Endothelial cell (in vitro differentiated cells): ENCODE measurements around the gene GPR65. TPM values are rescaled to one million over a fixed set of nuclear protein-coding genes. Genes with fewer than 3 reads are reported as not detected.

Experiments used
- DNase-seq: peaks from one replicate; pipeline ENCODE4 v3.0.0; 2021; ENCODE audit warnings: low spot score
- H3K27ac Mint-ChIP-seq: one replicate; pipeline ENCODE4 v1.8.0; 2021; ENCODE audit warnings: mixed read lengths, inconsistent platforms; ENCODE audit not compliant: unreplicated experiment
- H3K27me3 Mint-ChIP-seq: one replicate; pipeline ENCODE4 v1.8.0; 2021; ENCODE audit warnings: mild to moderate bottlenecking, moderate library complexity, mixed read lengths, inconsistent platforms; ENCODE audit not compliant: unreplicated experiment
- H3K36me3 Mint-ChIP-seq: one replicate; pipeline ENCODE4 v1.8.0; 2021; ENCODE audit warnings: mild to moderate bottlenecking, low read depth, mixed read lengths, inconsistent platforms; ENCODE audit not compliant: unreplicated experiment
- H3K4me1 Mint-ChIP-seq: one replicate; pipeline ENCODE4 v1.8.0; 2021; ENCODE audit warnings: mild to moderate bottlenecking, mixed read lengths, inconsistent platforms; ENCODE audit not compliant: unreplicated experiment
- H3K4me3 Mint-ChIP-seq: one replicate; pipeline ENCODE4 v1.8.0; 2021; ENCODE audit warnings: mild to moderate bottlenecking, mixed read lengths, inconsistent platforms; ENCODE audit not compliant: unreplicated experiment
- H3K9me3 Mint-ChIP-seq: one replicate; pipeline ENCODE4 v1.8.0; 2021; ENCODE audit warnings: mixed read lengths, inconsistent platforms; ENCODE audit not compliant: unreplicated experiment
- total RNA-seq: library from RNA; stranded (reverse); fragmentation: NEBNext Ultra II Directional; extraction: Animal tissue kit (Norgen Biotek cat#: 25700); gene quantifications from one replicate; pipeline ENCODE4 v1.2.1, GENCODE V29; 2021; ENCODE audit not compliant: unreplicated experiment
- TF ChIP-seq, protein P1 (sequence below): fragments of 200-600 bp; sonication (generic); IDR thresholded peaks from one replicate; pipeline ENCODE4 v1.5.0; 2021; ENCODE audit warnings: antibody characterized with exemption; ENCODE audit not compliant: unreplicated experiment

The GPR65 gene
- total RNA-seq, 1 donor from 2014 or later: 0.64 TPM

DNA sequence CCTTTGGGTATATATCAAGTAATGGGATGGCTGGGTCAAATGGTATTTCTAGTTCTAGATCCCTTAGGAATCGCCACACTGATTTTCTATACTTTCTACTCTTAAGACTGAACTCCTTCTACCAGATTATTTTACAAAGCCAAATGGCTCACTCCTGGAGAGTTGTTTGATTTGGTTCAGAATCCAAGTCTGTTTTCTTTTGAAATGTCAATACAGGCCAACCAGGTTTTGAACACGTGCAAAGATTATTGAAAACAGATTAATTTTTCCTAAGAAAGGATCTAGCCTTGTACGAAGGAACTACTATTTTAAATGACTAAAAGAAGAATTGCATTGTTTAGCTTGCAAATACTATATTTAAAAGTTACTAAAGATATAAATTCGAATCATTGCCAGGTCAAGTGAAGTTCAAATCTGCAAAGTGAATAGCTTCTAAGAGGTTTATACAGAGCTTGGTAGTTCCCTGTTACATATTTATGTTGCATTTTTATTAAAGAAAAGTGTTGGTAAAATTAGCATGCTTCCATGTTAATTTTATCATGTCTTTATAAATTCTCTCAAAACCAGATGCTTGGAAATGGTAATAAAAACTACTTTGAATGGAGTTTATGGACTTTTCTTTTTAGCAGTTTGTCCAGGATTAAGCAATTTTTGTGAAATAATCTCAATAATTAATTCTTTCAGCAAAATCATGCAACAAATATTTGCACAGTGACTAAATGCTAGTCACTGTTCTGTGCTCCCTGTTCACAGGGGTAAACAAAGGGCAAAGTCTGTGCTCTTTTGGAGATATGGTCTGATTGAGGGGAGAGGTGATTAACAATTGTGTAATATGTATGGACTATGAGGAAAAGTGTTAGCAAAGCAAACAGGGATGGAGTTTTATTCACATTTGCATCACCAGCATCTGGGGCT, 38.9 kb downstream of the GPR65 start:
- Mint-ChIP-seq H3K27me3 (peaks cover 5% of the 10 kb centered on the region), H3K4me1 (no peaks in the 10 kb centered on the region), H3K36me3 (no peaks in the 10 kb centered on the region), H3K4me3 (no peak overlapping the region), H3K9me3 (peaks cover 3% of the 10 kb centered on the region), H3K27ac (no peak overlapping the region)
- no peak for DNase-seq
- TF ChIP-seq, protein P1, sequence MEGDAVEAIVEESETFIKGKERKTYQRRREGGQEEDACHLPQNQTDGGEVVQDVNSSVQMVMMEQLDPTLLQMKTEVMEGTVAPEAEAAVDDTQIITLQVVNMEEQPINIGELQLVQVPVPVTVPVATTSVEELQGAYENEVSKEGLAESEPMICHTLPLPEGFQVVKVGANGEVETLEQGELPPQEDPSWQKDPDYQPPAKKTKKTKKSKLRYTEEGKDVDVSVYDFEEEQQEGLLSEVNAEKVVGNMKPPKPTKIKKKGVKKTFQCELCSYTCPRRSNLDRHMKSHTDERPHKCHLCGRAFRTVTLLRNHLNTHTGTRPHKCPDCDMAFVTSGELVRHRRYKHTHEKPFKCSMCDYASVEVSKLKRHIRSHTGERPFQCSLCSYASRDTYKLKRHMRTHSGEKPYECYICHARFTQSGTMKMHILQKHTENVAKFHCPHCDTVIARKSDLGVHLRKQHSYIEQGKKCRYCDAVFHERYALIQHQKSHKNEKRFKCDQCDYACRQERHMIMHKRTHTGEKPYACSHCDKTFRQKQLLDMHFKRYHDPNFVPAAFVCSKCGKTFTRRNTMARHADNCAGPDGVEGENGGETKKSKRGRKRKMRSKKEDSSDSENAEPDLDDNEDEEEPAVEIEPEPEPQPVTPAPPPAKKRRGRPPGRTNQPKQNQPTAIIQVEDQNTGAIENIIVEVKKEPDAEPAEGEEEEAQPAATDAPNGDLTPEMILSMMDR: no peak

DNA sequence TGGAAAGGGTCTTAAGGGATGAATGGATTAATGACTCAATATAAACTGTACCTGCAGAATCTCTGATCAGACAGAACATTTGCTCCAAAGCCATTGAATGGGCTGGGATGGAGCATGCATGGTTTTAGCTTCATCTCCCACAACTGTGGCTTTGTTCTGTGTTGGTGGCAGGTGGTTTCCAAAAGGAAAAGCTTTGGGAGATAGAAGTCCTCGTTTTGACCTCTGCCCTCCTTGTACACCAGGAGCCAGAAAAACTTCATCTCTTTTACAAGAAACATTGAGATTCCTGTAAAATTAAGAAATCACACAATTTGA, 39.5 kb downstream of the GPR65 start:
- no peak overlapping the region for H3K4me3 Mint-ChIP-seq
- H3K27ac Mint-ChIP-seq: no peak overlapping the region
- H3K4me1 Mint-ChIP-seq: no peaks in the 10 kb centered on the region
- H3K9me3 Mint-ChIP-seq: peaks cover 3% of the 10 kb centered on the region
- H3K27me3 Mint-ChIP-seq: peaks cover 5% of the 10 kb centered on the region
- no peak for DNase-seq
- TF ChIP-seq, protein P1: no peak
- no peaks in the 10 kb centered on the region for H3K36me3 Mint-ChIP-seq

DNA sequence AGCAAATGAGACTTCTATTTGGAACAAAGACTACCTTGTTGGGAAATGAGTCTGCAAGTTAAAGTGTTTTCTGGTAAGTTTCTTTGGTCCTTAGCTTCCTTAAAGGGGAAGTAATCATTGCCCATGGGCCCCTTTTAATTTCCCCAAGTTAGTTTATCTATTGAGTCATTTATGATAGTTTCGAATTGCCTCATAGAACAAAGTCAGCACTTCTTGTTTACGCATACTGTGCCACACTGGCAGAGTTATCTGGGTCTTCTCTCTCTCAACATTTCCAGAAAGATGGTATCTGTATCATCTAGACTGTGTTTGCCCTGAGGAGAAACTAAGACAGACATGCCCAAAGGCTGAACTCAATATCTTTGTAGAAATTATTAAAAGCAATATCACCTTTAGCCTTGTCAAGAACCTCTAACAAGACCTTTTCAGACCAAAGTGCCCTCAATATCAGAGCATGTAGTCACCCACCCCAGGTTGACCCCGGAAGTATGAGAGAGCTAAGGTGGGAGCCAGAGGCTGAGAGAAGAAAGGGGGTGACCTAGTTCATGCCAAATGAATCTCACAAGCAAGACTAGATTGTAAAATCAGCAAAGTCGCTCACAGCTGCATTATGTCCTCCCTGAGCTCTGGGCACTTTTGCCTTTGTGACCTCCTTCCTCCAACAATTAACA, 40.0 kb downstream of the GPR65 start:
- Mint-ChIP-seq H3K27me3 (peaks cover 5% of the 10 kb centered on the region), H3K4me1 (no peaks in the 10 kb centered on the region), H3K9me3 (peaks cover 3% of the 10 kb centered on the region), H3K4me3 (no peak overlapping the region), H3K36me3 (no peaks in the 10 kb centered on the region), H3K27ac (no peak overlapping the region)
- TF ChIP-seq, protein P1: no peak
- no peak for DNase-seq

DNA sequence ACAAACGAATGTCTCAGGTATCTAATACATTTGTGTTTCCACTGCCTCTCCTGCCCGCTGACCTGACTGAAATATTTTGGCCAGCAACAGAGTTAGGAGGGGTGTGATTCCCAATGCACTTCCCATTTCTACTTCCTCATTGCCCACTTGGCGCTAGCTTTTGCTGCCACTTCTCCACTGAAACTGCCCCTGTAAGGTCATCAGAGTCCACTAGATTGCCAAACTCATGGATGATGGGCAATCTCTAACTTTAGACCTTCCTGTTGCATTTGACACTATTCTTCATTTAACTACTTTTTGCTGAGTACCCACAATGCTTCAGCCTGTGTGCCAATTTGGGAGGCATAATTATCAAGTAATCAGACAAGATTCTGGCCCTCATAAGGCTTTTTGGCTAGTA, 40.8 kb downstream of the GPR65 start:
- Mint-ChIP-seq H3K4me1 (no peaks in the 10 kb centered on the region), H3K4me3 (no peak overlapping the region), H3K36me3 (no peaks in the 10 kb centered on the region), H3K27ac (no peak overlapping the region), H3K27me3 (peaks cover 5% of the 10 kb centered on the region), H3K9me3 (peaks cover 3% of the 10 kb centered on the region)
- DNase-seq: no peak
- TF ChIP-seq, protein P1: no peak

DNA sequence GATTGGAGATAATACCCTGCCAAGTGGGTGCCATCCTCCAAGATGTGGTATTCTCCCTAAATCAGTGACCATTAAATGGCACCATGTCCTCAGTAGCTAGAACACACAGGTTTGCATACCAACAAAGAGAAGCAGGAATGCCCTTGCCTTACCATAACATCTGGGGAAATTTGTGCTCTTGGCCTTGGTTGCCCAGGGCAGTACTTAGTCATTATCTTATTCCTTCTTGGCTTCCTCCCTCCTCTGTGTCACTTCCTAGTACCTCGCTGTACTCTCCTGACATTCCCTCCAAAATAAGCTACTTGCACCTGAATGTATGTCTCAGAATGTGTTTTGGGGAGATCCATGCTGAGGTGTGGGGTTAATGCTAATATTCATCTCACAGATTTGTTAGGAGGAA, 43.4 kb downstream of the GPR65 start:
- H3K36me3 Mint-ChIP-seq: no peaks in the 10 kb centered on the region
- TF ChIP-seq, protein P1: no peak

More for the DNA sequence above, 43.4 kb downstream of the GPR65 start:
- Mint-ChIP-seq H3K4me1 (no peaks in the 10 kb centered on the region), H3K27me3 (peaks cover 5% of the 10 kb centered on the region), H3K9me3 (peaks cover 3% of the 10 kb centered on the region), H3K4me3 (no peak overlapping the region), H3K27ac (no peak overlapping the region)
- DNase-seq: no peak
